HG03354 (cell line): ENCODE results near the gene LRRC56.
"Not testable (repeated sequence)": the region's sequence is repeated elsewhere in the genome, so short reads cannot be mapped to it uniquely, and the experiment has no call there.

Experiments
- ATAC-seq: cut with Tn5 transposase; IDR thresholded peaks from one replicate; pipeline ENCODE4 v1.9.1; 2021; ENCODE audit warnings: mild to moderate bottlenecking; ENCODE audit not compliant: unreplicated experiment, poor library complexity, severe bottlenecking

Gene LRRC56

GRCh38 chr11:567629-568292 lies 30.4 kb downstream of the LRRC56 start:
- ATAC-seq: peak; percentile 2

GRCh38 chr11:568306-569157 lies 31.2 kb downstream of the LRRC56 start:
- peak; percentile 87 for ATAC-seq

DNA sequence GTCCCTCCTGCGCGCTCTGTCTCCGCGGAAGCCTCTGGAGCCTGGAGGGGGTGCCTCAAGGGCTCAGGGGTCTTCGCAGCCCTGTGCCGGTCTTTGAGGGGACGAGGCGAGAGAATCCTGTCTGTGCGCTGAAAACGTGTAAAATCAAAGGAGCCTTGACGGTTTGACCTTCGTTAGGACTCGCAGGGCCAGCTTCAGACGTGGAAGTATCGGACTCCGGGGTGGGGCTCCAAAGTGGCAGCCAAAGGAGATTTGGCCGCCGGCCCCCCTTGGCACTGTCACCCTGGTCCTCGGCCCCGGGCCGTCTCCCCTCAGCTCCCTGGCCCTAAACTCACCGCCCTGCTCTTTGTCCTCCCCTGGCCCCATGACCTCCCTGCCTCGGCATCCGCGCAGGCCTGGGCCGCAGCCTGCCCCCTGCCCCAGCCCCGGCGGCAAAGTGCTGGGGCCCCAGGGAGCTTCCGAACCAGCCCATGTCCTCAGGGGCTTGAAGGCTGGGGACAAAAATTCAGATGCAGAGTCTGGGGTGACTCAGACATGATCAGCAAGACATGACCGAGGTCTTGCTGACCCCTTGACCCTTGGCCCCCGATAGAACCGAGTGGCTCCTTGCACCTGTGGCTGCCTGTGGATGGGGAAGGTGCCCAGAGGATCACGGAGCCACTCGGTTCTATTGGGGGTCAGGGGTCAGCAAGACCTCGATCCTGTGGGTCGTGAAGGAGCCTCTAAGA lies 32.0 kb downstream of the LRRC56 start:
- ATAC-seq: no peak

- no peak for ATAC-seq
Measured at GRCh38 chr11:571802-572185, 34.5 kb downstream of the LRRC56 start.

DNA sequence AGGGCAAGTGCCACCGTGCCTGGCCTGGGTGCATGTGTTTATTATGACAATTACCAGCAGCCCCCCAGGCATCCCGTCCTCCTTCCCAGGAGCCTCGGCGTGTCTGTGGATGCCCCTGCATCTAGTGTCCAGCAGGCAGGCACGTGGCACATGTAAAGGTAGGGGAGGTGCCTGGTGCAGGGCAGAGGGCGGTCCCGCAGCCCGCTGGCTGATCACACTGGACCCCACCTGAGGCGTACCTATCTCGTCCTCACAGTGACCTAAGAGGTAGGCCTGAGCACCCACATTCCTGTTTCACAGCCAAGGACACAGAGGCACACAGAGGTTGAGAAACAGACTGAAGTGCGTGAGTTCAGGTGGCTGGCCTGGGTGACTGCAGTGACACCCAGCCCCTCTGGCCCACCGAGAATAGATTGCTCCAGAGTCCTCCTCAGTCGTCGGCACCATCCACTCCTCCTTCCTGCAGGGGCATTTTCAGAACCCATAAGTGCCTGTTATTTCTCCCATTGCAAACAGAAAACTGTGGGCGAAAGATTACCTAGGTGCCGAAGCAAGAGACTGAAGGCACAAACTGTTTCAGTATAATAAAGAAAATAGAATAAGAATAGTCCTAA lies 35.9 kb downstream of the LRRC56 start:
- no peak for ATAC-seq

- not testable (repeated sequence) for ATAC-seq
Measured at GRCh38 chr11:574031-574570, 36.8 kb downstream of the LRRC56 start.

DNA sequence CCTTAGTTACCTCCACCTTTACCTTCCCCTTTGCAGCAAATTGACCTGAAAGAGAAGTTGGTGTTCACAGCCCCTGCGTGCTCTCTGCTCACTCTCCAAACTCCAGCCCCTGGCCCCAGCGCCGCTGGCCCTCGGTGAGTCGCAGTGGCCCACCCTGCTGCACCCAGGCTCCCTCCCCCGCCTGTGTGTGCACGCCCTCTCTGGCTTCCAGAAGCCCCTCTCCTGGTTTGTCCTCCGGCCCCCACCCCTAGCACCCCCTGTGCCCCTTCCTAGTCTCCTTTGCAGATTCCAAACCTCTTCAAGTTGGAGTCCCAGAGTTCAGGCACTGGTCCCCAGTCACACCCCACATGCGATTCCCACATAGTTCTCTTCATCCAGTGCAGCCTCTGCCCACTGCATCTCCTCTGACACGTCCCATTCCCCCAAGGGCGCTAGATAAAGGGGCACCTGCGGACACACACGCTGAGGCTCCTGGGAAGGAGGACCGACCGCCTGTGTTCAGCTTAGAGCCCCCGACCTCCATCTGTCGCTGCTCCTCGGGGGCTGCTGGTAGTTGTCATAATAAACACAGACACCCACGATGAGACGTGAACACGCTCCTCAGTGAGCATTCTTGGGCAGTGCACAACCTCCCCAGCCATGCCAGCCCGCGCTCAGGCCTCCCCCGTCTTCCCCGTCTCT lies 37.4 kb downstream of the LRRC56 start:
- no peak for ATAC-seq

GRCh38 chr11:575313-575995 lies 38.1 kb downstream of the LRRC56 start:
- ATAC-seq: peak; percentile 31

- peak; percentile 87 for ATAC-seq
Measured at GRCh38 chr11:575996-576768, 38.9 kb downstream of the LRRC56 start, which contains the start of gene PHRF1. TSS of gene PHRF1 (plus strand) at chr11:576470. CDS start at chr11:581513, 5,043 bp downstream.

DNA sequence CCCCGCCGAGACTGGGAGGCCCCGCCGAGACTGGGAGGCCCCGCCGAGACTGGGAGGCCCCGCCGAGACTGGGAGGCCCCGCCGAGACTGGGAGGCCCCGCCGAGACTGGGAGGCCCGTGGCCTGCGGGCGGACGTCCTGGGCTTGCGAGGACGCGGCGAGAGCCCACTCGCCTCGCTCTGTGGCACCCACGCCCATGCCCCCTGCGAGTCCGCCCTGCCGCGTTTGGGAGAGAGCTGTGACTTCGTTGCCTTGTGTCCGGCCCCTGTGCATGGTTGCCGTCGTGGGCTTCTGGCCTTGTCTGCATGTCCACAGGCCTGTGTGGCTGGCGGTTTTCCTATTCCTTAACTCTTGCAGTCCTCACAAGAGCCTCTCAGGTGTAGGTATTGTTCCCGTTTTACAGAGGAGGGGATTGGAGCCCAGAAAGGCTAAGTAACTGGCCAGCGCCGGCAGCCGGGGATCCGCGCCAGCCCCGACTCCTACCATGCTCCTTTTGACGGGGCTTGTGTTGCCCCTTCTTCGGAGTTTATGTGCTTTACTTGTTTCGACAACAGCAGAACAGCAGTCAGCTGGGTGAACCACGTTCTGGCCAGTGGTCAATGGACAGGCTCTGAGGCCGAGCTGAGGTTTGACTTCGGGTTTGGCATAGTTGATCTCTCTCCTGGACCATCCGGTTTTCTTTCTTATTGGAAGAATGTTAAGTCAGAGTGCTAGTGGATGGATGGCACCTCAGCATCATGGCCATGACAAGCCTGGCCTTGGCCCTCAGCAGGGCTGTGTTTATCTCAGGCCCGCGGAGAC lies 39.7 kb downstream of the LRRC56 start:
- no peak for ATAC-seq

GRCh38 chr11:577611-577894 lies 40.2 kb downstream of the LRRC56 start:
- no peak for ATAC-seq

- ATAC-seq: no peak
Measured at GRCh38 chr11:578276-579035, 41.1 kb downstream of the LRRC56 start.

- ATAC-seq: no peak
Measured at GRCh38 chr11:579830-580601, 42.7 kb downstream of the LRRC56 start.

GRCh38 chr11:581342-581741 lies 44.0 kb downstream of the LRRC56 start:
- no peak for ATAC-seq

GRCh38 chr11:581752-582151 lies 44.4 kb downstream of the LRRC56 start:
- ATAC-seq: no peak

- no peak for ATAC-seq
Measured at GRCh38 chr11:584287-584686, 47.0 kb downstream of the LRRC56 start.
